Measurements from ENCODE around the gene NAT14.

Gene NAT14

DNA sequence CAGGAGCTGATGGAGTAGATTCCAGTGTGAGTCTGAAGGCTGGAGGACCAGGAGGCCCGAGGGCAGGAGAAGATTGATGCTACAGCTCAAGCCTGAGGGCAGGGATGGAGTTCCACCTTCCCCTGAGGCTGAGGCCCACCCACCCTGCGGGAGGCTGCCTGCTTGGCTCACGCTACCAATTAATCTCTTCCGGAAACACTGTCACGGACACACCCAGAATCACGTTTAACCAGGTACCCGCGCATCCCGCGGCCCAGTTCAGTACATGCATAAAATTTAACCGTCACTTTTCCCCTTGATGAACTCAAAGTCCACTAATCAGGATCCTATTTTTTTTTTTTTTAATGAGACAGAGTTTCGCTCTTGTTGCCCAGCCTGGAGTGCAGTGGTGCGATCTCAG, 13.7 kb upstream of the NAT14 start:
- TF ChIP-seq, protein P1, sequence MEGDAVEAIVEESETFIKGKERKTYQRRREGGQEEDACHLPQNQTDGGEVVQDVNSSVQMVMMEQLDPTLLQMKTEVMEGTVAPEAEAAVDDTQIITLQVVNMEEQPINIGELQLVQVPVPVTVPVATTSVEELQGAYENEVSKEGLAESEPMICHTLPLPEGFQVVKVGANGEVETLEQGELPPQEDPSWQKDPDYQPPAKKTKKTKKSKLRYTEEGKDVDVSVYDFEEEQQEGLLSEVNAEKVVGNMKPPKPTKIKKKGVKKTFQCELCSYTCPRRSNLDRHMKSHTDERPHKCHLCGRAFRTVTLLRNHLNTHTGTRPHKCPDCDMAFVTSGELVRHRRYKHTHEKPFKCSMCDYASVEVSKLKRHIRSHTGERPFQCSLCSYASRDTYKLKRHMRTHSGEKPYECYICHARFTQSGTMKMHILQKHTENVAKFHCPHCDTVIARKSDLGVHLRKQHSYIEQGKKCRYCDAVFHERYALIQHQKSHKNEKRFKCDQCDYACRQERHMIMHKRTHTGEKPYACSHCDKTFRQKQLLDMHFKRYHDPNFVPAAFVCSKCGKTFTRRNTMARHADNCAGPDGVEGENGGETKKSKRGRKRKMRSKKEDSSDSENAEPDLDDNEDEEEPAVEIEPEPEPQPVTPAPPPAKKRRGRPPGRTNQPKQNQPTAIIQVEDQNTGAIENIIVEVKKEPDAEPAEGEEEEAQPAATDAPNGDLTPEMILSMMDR (IDR thresholded peaks at IDR 0.05; ENCODE audit: insufficient read depth, low read length, poor library complexity, severe bottlenecking) = no peak
- no peak for DNase-seq (ENCODE audit: extremely low read depth, insufficient read length)
- Histone ChIP-seq H3K36me3 (ENCODE audit: control insufficient read depth, insufficient read depth, low read length) (no peaks in the 10 kb centered on the region), H3K27me3 (replicated peaks; ENCODE audit: control insufficient read depth, insufficient read depth, low read length) (no peaks in the 10 kb centered on the region), H3K4me3 (replicated peaks; ENCODE audit: low read depth, low read length) (no peak overlapping the region)

GRCh38 chr19:55472463-55472862, 12.5 kb upstream of the NAT14 start:
- no peaks in the 10 kb centered on the region for H3K27me3 ChIP-seq (replicated peaks; ENCODE audit: control insufficient read depth, insufficient read depth, low read length)
- H3K4me3 ChIP-seq (replicated peaks; ENCODE audit: low read depth, low read length) = no peak overlapping the region
- TF ChIP-seq, protein P1 (IDR thresholded peaks at IDR 0.05; ENCODE audit: insufficient read depth, low read length, poor library complexity, severe bottlenecking) = no peak
- no peaks in the 10 kb centered on the region for H3K36me3 ChIP-seq (ENCODE audit: control insufficient read depth, insufficient read depth, low read length)
- no peak for DNase-seq (ENCODE audit: extremely low read depth, insufficient read length)

- TF ChIP-seq, protein P1 (IDR thresholded peaks at IDR 0.05; ENCODE audit: insufficient read depth, low read length, poor library complexity, severe bottlenecking) = no peak
- Histone ChIP-seq H3K27me3 (replicated peaks; ENCODE audit: control insufficient read depth, insufficient read depth, low read length) (no peaks in the 10 kb centered on the region), H3K36me3 (ENCODE audit: control insufficient read depth, insufficient read depth, low read length) (no peaks in the 10 kb centered on the region), H3K4me3 (replicated peaks; ENCODE audit: low read depth, low read length) (no peak overlapping the region)
- DNase-seq (ENCODE audit: extremely low read depth, insufficient read length) = no peak
Observed at GRCh38 chr19:55473225-55474012, 11.6 kb upstream of the NAT14 start.

DNA sequence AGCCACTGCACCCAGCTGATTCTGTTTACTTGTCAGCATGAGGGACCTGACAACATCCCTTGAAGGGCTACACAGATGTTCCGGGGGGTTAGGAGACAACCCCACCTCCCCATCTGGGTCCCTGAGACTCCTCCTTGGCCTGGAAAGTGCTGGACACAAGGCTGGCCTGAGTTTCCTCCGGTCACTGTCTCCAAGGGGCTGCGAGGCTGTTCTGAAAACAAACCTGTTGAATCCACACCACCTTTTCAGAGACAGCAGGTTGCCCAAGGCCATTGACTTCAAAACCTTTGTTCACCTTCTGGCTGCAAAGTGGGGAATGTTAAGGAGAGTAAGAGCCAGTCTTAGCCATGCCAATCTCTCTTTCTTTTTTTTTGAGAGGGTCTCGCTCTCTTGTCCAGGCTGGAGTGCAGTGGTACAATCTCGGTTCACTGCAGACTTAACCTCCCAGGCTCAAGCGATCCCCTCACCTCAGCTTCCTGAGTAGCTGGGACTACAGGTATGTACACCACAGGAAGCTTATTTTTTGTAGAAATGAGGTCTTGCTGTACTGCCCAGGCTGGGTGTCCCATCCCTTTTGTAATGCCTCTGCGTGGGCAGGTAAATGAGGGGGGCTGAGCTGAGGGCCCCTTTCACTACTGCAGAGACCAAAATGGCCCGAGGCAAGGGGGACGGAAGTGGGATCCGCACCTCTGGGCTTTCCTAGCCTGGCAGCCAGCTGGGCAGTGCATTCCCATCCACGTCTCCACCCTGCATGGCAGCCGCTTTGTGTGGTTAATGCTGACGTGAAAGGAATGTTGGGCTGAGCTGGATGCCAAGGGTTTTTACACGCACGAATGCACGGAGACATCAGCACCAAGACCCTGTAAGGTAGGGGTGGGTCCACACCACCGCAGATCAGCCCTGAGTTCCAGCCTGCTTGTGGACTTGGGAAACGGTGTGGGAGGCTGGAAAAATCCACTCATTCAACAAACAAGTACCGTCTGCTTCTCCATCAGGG, 10.4 kb upstream of the NAT14 start:
- Histone ChIP-seq H3K4me3 (replicated peaks; ENCODE audit: low read depth, low read length) (no peak overlapping the region), H3K36me3 (ENCODE audit: control insufficient read depth, insufficient read depth, low read length) (no peaks in the 10 kb centered on the region), H3K27me3 (replicated peaks; ENCODE audit: control insufficient read depth, insufficient read depth, low read length) (no peaks in the 10 kb centered on the region)
- TF ChIP-seq, protein P1 (IDR thresholded peaks at IDR 0.05; ENCODE audit: insufficient read depth, low read length, poor library complexity, severe bottlenecking) = no peak
- DNase-seq (ENCODE audit: extremely low read depth, insufficient read length) = no peak

GRCh38 chr19:55476100-55476775, 8.8 kb upstream of the NAT14 start, which contains the start of gene ZNF628:
ZNF628 (plus strand) TSS chr19:55476617; CDS start chr19:55479911, 3,294 bp downstream.
- DNase-seq (ENCODE audit: extremely low read depth, insufficient read length) = peak; percentile 97
- Histone ChIP-seq H3K27me3 (replicated peaks; ENCODE audit: control insufficient read depth, insufficient read depth, low read length) (no peaks in the 10 kb centered on the region), H3K36me3 (ENCODE audit: control insufficient read depth, insufficient read depth, low read length) (no peaks in the 10 kb centered on the region), H3K4me3 (replicated peaks; ENCODE audit: low read depth, low read length) (peak within 1 kb of the TSS; percentile 65)
- TF ChIP-seq, protein P1 (IDR thresholded peaks at IDR 0.05; ENCODE audit: insufficient read depth, low read length, poor library complexity, severe bottlenecking) = no peak

Data from GM06990 (cell line).